ENCODE results near the gene MRTO4. TPM values are rescaled to one million over a fixed set of nuclear protein-coding genes. Genes with fewer than 3 reads are reported as not detected.

Gene MRTO4
- total and polyA plus RNA-seq, 9 of the 15 experiments (the other 6 are each of a cell fraction or from before 2014, with no cell fraction given) = 62.0 to 173 (median 146) TPM

GRCh38 chr1:19210772-19211549 lies 40.6 kb upstream of the MRTO4 start (continued):
- peak; percentile 19 to 20 for TF ChIP-seq AFF1 (IDR thresholded peaks at IDR 0.05; ENCODE audit: low read depth in 1 of 2, partially characterized antibody in 2 of 2)
- TF ChIP-seq NFIX (CRISPR knock-in tag; IDR thresholded peaks at IDR 0.05; ENCODE audit: low read depth) = no peak
- TF ChIP-seq HNRNPK (IDR thresholded peaks at IDR 0.05; ENCODE audit: low read depth, low read length, poor library complexity, severe bottlenecking) = no peak
- no peak for TF ChIP-seq ZNF780A (CRISPR knock-in tag; IDR thresholded peaks at IDR 0.05)
- TF ChIP-seq DLX4 (CRISPR knock-in tag; IDR thresholded peaks at IDR 0.05) = no peak
- no peak for TF ChIP-seq SAP30 (IDR thresholded peaks at IDR 0.05; ENCODE audit: borderline replicate concordance, insufficient read depth, low read depth, low read length, poor library complexity, severe bottlenecking)
- no peak for TF ChIP-seq HES1 (IDR thresholded peaks at IDR 0.05; ENCODE audit: low read depth)
- no peak for TF ChIP-seq BCLAF1 (IDR thresholded peaks at IDR 0.05; ENCODE audit: borderline replicate concordance in 1 of 2, control insufficient read depth in 1 of 2, low read depth in 2 of 2, low read length in 1 of 2)
- TF ChIP-seq SPI1 (IDR thresholded peaks at IDR 0.05; ENCODE audit: borderline replicate concordance, low read depth, low read length) = peak; percentile 63; the same call in 1 of the 2 replicates
- no peak for TF ChIP-seq CTCF (IDR thresholded peaks at IDR 0.05 in 2 of 3, conservative IDR thresholded peaks at IDR 0.05 in 1 of 3; ENCODE audit: insufficient read depth in 2 of 3, low read depth in 1 of 3, low read length in 3 of 3)
- peak; percentile 50; the same call in 1 of the 2 replicates for TF ChIP-seq ZC3H4 (CRISPR knock-in tag; IDR thresholded peaks at IDR 0.05; ENCODE audit: borderline replicate concordance)
- no peak for TF ChIP-seq E2F3 (CRISPR knock-in tag; IDR thresholded peaks at IDR 0.05)
- no peak for TF ChIP-seq ZNF695 (CRISPR knock-in tag; IDR thresholded peaks at IDR 0.05)
- no peak for TF ChIP-seq DMBX1 (CRISPR knock-in tag; IDR thresholded peaks at IDR 0.05; ENCODE audit: borderline replicate concordance)

Measured in K562 (cell line).